Loucy (cell line): ENCODE results near the gene SMIM12.

Source experiments
- H2AFZ ChIP-seq: fragments of 200-600 bp; sonication (generic); 2 replicates; pipeline ENCODE4 v1.6.0; 2016; ENCODE audit warnings: antibody characterized with exemption, mild to moderate bottlenecking, low read length, moderate library complexity
- H3F3A ChIP-seq: fragments of 200-600 bp; 2 replicates; pipeline ENCODE4 v1.6.0; 2016; ENCODE audit warnings: antibody characterized with exemption, low read depth, mild to moderate bottlenecking
- H3K27me3 ChIP-seq: fragments of 200-600 bp; sonication (generic); 2 replicates; pipeline ENCODE4 v1.6.1; 2014; ENCODE audit warnings: low read length, mild to moderate bottlenecking; ENCODE audit not compliant: insufficient read depth, poor library complexity, severe bottlenecking
- H3K36me3 ChIP-seq: fragments of 200-600 bp; sonication (generic); 2 replicates; pipeline ENCODE4 v1.6.1; 2016; ENCODE audit warnings: low read length; ENCODE audit not compliant: insufficient read depth
- H3K4me1 ChIP-seq: fragments of 200-600 bp; sonication (generic); 2 replicates; pipeline ENCODE4 v1.5.1; 2014; ENCODE audit warnings: low read length, mild to moderate bottlenecking; ENCODE audit not compliant: insufficient read depth, poor library complexity, severe bottlenecking
- H3K4me2 ChIP-seq: fragments of 200-600 bp; sonication (generic); 2 replicates; pipeline ENCODE4 v1.6.0; 2014; ENCODE audit warnings: antibody characterized with exemption, low read length, low read depth, mild to moderate bottlenecking; ENCODE audit not compliant: poor library complexity, severe bottlenecking
- H3K4me3 ChIP-seq: fragments of 200-600 bp; sonication (generic); 2 replicates; pipeline ENCODE4 v1.5.1; 2014; ENCODE audit warnings: low read length, mild to moderate bottlenecking, mixed read lengths; ENCODE audit not compliant: poor library complexity, severe bottlenecking
- H3K79me2 ChIP-seq: fragments of 200-600 bp; sonication (generic); 2 replicates; pipeline ENCODE4 v1.6.1; 2014; ENCODE audit warnings: low read length; ENCODE audit not compliant: insufficient read depth
- H3K9ac ChIP-seq: fragments of 200-600 bp; sonication (generic); 2 replicates; pipeline ENCODE4 v1.6.0; 2014; ENCODE audit warnings: mild to moderate bottlenecking, low read depth, low read length, moderate library complexity; ENCODE audit not compliant: poor library complexity, severe bottlenecking
- H3K9me2 ChIP-seq: fragments of 200-600 bp; sonication (generic); replicated peaks from 2 replicates; pipeline ENCODE4 v1.6.1; 2016; ENCODE audit warnings: low read depth, low read length, mixed read lengths
- H3K9me3 ChIP-seq: fragments of 200-600 bp; sonication (generic); 2 replicates; pipeline ENCODE4 v1.6.1; 2014; ENCODE audit warnings: mild to moderate bottlenecking, antibody characterized with exemption, low read length, low read depth; ENCODE audit not compliant: insufficient read depth
- H4K20me1 ChIP-seq: fragments of 200-600 bp; sonication (generic); 2 replicates; pipeline ENCODE4 v1.6.0; 2014; ENCODE audit warnings: antibody characterized with exemption, low read length, mild to moderate bottlenecking; ENCODE audit not compliant: insufficient read depth, poor library complexity, severe bottlenecking
- EZH2phosphoT487 ChIP-seq: fragments of 200-600 bp; IDR thresholded peaks from 2 replicates; pipeline ENCODE4 v1.6.1; 2018; ENCODE audit warnings: antibody characterized with exemption, mild to moderate bottlenecking, moderate library complexity, borderline replicate concordance
- TF ChIP-seq, protein P1 (sequence below): fragments of 200-600 bp; sonication (generic); conservative IDR thresholded peaks from 2 replicates; pipeline ENCODE4 v1.5.1; 2014; ENCODE audit warnings: mild to moderate bottlenecking, antibody characterized with exemption, low read length

SMIM12 gene

DNA sequence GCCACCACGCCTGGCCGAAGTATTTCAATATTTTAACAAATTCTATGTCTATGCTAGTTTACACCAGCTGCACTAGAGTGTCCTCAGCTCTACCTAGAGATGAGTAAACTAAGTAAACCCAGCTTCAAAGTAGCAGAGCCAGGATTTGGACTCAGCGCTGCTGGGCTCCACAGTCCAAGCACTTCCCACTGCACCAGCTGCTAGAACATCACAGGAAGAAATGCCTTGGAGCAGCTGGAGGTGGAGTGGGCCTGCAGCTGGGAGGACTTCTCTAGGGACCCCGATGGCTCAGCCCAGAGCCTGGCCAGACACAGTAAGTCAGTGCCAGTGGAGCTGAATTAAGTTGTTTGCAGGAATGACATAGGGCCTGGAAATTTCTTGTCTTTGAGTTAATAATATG lies 10.2 kb upstream of the SMIM12 start:
- no peak for TF ChIP-seq EZH2phosphoT487
- TF ChIP-seq, protein P1, sequence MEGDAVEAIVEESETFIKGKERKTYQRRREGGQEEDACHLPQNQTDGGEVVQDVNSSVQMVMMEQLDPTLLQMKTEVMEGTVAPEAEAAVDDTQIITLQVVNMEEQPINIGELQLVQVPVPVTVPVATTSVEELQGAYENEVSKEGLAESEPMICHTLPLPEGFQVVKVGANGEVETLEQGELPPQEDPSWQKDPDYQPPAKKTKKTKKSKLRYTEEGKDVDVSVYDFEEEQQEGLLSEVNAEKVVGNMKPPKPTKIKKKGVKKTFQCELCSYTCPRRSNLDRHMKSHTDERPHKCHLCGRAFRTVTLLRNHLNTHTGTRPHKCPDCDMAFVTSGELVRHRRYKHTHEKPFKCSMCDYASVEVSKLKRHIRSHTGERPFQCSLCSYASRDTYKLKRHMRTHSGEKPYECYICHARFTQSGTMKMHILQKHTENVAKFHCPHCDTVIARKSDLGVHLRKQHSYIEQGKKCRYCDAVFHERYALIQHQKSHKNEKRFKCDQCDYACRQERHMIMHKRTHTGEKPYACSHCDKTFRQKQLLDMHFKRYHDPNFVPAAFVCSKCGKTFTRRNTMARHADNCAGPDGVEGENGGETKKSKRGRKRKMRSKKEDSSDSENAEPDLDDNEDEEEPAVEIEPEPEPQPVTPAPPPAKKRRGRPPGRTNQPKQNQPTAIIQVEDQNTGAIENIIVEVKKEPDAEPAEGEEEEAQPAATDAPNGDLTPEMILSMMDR = no peak

GRCh38 chr1:34868230-34869049 lies 8.9 kb upstream of the SMIM12 start:
- Histone ChIP-seq H2AFZ (no peak overlapping the region), H3K79me2 (no peaks in the 10 kb centered on the region), H3F3A (0 out of 2 replicates have a peak, but pooled peaks cover under 1% of the 10 kb centered on the region), H3K27me3 (no peaks in the 10 kb centered on the region), H3K36me3 (no peaks in the 10 kb centered on the region), H3K9ac (no peak overlapping the region), H3K9me2 (no peaks in the 10 kb centered on the region), H3K9me3 (no peaks in the 10 kb centered on the region), H3K4me1 (peaks cover 24% of the 10 kb centered on the region), H3K4me3 (no peak overlapping the region), H3K4me2 (no peak overlapping the region), H4K20me1 (no peaks in the 10 kb centered on the region)
- TF ChIP-seq EZH2phosphoT487 = no peak
- TF ChIP-seq, protein P1 = no peak

More for the DNA sequence above, 10.2 kb upstream of the SMIM12 start:
- peaks cover 11% of the 10 kb centered on the region for H3K4me1 ChIP-seq
- H3K4me2 ChIP-seq = no peak overlapping the region
- H2AFZ ChIP-seq = no peak overlapping the region
- no peaks in the 10 kb centered on the region for H3K36me3 ChIP-seq
- no peak overlapping the region for H3K9ac ChIP-seq
- H3K9me3 ChIP-seq = no peaks in the 10 kb centered on the region
- H3K27me3 ChIP-seq = no peaks in the 10 kb centered on the region
- no peaks in the 10 kb centered on the region for H3K79me2 ChIP-seq
- H3K9me2 ChIP-seq = no peaks in the 10 kb centered on the region
- H3K4me3 ChIP-seq = no peak overlapping the region
- no peaks in the 10 kb centered on the region for H4K20me1 ChIP-seq
- no peaks in the 10 kb centered on the region for H3F3A ChIP-seq

DNA sequence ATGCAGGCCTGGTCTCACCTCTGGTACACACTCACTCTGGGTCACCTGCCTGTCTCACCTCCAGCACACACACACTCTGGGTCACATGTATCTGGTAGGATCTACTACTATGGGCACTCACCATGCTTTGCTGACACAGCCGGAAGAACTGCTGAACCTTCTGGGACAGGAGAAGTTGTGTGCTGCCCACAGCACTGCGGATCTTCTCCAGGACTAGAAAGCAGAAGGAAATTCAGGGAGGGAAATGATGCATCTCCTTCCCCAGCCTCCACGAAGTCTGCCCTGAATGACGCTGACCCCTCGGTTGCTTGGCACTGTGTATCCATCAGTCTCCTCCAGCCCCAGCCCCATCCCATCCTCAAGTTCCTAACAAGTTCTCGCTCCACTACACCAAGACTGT lies 7.9 kb upstream of the SMIM12 start:
- no peak overlapping the region for H2AFZ ChIP-seq
- no peak overlapping the region for H3K4me3 ChIP-seq
- no peaks in the 10 kb centered on the region for H3K36me3 ChIP-seq
- H3K79me2 ChIP-seq = no peaks in the 10 kb centered on the region
- no peak overlapping the region for H3K4me2 ChIP-seq
- no peaks in the 10 kb centered on the region for H3K27me3 ChIP-seq
- H4K20me1 ChIP-seq = no peaks in the 10 kb centered on the region
- 0 out of 2 replicates have a peak, but pooled peaks cover 4% of the 10 kb centered on the region for H3F3A ChIP-seq
- H3K9me2 ChIP-seq = no peaks in the 10 kb centered on the region
- peaks cover 31% of the 10 kb centered on the region for H3K4me1 ChIP-seq
- TF ChIP-seq, protein P1 = no peak
- TF ChIP-seq EZH2phosphoT487 = no peak
- H3K9me3 ChIP-seq = no peaks in the 10 kb centered on the region
- no peak overlapping the region for H3K9ac ChIP-seq
